ENCODE results near the gene TOP2B.

Gene TOP2B

GRCh38 chr3:25554376-25554775 lies 110.3 kb downstream of the TOP2B start:
- CTCF ChIA-PET: no interaction called here
- no peaks in the 10 kb centered on the region for H3K36me3 ChIP-seq (ENCODE audit: control insufficient read depth in 2 of 2, insufficient read depth in 1 of 2, low read length in 2 of 2)

GRCh38 chr3:25552251-25552650 lies 112.5 kb downstream of the TOP2B start:
- Histone ChIP-seq H3K36me3 (ENCODE audit: control insufficient read depth in 2 of 2, insufficient read depth in 1 of 2, low read length in 2 of 2) (no peaks in the 10 kb centered on the region), H3K4me3 (ENCODE audit: low read depth, low read length) (no peak overlapping the region), H3K27ac (ENCODE audit: extremely low read depth, low read depth, low read length) (no peak overlapping the region), H3K4me1 (ENCODE audit: control insufficient read depth, insufficient read depth, low read length) (no peaks in the 10 kb centered on the region), H3K9me3 (ENCODE audit: control insufficient read depth, insufficient read depth, low read depth, low read length) (no peaks in the 10 kb centered on the region)
- ChIA-PET CTCF (interaction anchor here (0.6 kb wide), 1 partner anchor 1056 kb away, joined by 3 read pairs; no protein-coding TSS in a partner anchor), POLR2A (no interaction called here)
- TF ChIP-seq ZBTB11 (tag by site-specific recombination; conservative IDR thresholded peaks at IDR 0.05; ENCODE audit: low read depth): no peak
- no peak for TF ChIP-seq ZNF792 (tag by site-specific recombination; IDR thresholded peaks at IDR 0.05)
- TF ChIP-seq MZF1 (tag by site-specific recombination; IDR thresholded peaks at IDR 0.05; ENCODE audit: borderline replicate concordance): no peak
- no peak for TF ChIP-seq ZNF274 (IDR thresholded peaks at IDR 0.05; ENCODE audit: low read length)
- TF ChIP-seq ZNF274 (tag by site-specific recombination; IDR thresholded peaks at IDR 0.05; ENCODE audit: borderline replicate concordance): no peak
- no peak for TF ChIP-seq HOXC10 (CRISPR knock-in tag; IDR thresholded peaks at IDR 0.05)
- no peak for TF ChIP-seq ZBTB10 (tag by site-specific recombination; IDR thresholded peaks at IDR 0.05)
- TF ChIP-seq ZFHX2 (tag by site-specific recombination; conservative IDR thresholded peaks at IDR 0.05): no peak
- TF ChIP-seq ZFP3 (tag by site-specific recombination; IDR thresholded peaks at IDR 0.05; ENCODE audit: low read depth): no peak
- TF ChIP-seq PATZ1 (tag by site-specific recombination; IDR thresholded peaks at IDR 0.05): no peak
- TF ChIP-seq ZNF76 (tag by site-specific recombination; IDR thresholded peaks at IDR 0.05; ENCODE audit: borderline replicate concordance, low read depth): no peak
- no peak for TF ChIP-seq ZBTB6 (tag by site-specific recombination; IDR thresholded peaks at IDR 0.05)
- no peak for TF ChIP-seq FEZF1 (tag by site-specific recombination; IDR thresholded peaks at IDR 0.05)
- TF ChIP-seq ZNF26 (tag by site-specific recombination; IDR thresholded peaks at IDR 0.05): no peak
- no peak for TF ChIP-seq ZSCAN30 (tag by site-specific recombination; IDR thresholded peaks at IDR 0.05)
- no peak for TF ChIP-seq ZNF843 (tag by site-specific recombination; IDR thresholded peaks at IDR 0.05)

More at GRCh38 chr3:25554376-25554775, 110.3 kb downstream of the TOP2B start:
- H3K9me3 ChIP-seq (ENCODE audit: control insufficient read depth, insufficient read depth, low read depth, low read length): no peaks in the 10 kb centered on the region
- no peak overlapping the region for H3K4me3 ChIP-seq (ENCODE audit: low read depth, low read length)
- POLR2A ChIA-PET: no interaction called here
- no peak for TF ChIP-seq ZFP37 (tag by site-specific recombination; IDR thresholded peaks at IDR 0.05)
- TF ChIP-seq BCL6B (tag by site-specific recombination; IDR thresholded peaks at IDR 0.05): no peak
- TF ChIP-seq KLF17 (tag by site-specific recombination; IDR thresholded peaks at IDR 0.05): no peak
- no peak for TF ChIP-seq ZNF174 (tag by site-specific recombination; IDR thresholded peaks at IDR 0.05)
- H3K4me1 ChIP-seq (ENCODE audit: control insufficient read depth, insufficient read depth, low read length): no peaks in the 10 kb centered on the region
- H3K27ac ChIP-seq (ENCODE audit: extremely low read depth, low read depth, low read length): no peak overlapping the region

Data from HEK293 (cell line).